CD1c-positive myeloid dendritic cell (primary cell): ENCODE data around the gene GRM3.

Source experiments
- DNase-seq: peaks from one replicate; pipeline ENCODE4 v3.0.0-alpha.2; 2016; ENCODE audit errors: extremely low spot score

Gene GRM3

DNA sequence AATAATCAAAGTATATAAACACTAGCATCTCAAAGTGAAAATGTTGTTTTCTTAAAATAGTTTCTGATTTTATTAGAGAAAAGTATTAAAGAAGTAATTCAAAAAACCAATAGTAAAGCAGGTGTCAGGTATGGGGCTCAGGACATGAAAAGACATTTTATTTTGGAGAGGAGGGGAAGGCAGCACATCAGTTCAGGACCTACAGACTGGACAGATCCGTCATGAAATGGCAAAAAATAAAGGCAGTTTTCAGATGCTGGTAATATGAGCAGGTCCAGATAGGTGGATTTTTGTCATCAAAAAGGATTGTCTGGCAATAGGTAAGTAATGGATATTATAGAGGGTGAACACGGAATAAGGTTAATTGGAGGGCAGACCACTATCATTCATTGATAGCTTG is 49.0 kb downstream of the GRM3 start:
- no peak for DNase-seq

DNA sequence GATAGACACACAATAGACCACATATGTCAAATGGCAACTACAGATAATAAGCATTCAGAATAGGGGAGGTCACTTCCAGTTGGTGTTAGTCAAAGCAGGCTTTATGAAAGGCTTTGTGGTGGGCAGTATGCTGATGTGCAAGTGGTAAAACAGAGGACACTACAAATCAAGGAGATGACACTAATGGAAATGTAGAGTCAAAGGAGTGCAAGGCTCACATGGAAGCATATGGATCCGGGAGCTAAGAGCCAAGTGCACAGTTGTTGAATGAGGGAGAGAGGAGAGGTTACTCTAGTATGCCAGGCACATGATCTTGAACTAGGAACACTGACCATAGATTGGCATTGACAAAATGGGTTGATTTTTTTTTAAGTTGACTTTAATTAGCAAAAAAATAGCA is 62.7 kb downstream of the GRM3 start:
- DNase-seq: no peak

DNA sequence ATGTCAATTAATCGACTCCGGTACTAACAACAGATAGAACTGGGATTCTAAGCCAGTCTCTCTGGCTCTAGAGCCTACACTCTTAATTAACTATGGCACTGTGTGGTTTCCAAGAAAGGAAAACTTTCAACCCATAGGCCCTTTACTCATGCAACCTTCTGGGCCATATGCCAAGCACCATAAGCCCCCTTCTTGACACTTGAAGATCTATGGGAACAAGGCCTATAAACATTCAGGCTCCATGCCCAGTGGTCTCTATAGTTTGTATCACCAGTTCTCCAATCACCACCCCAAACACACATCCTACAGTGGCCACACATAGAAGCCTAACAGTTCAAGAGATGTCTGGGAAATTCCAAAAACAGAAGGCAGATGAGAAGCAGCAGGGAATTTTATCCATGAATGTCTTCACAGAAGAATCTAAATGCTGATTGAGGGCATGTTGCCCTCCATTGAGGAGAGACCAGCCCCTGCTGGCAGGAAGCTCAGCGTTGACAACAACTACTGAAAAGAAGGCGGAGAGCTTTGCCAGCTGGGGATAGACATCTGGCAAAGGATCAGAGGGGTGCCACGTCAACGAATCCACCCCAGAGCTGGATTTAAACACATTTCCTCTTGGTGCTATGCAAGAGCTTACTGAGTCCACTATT is 64.4 kb downstream of the GRM3 start:
- DNase-seq: no peak

DNA sequence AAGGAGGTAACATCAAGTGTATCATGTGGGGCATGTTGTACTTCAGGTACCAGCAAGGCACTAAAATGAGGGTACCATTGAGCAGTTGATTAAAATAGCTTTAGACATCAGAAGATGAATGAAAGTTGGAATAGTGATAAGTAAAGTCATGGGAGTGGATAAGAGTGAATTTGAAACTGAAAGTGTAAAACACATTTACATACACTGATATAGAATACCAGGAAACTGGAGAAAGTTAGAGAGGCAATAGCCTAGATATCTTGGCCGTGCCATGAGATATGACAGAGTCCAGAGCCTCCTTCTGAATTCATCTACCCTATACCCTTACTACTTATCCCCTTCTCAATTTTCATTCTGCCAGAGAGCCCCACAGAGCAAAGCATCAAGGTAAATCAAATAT is 76.6 kb downstream of the GRM3 start:
- no peak for DNase-seq

DNA sequence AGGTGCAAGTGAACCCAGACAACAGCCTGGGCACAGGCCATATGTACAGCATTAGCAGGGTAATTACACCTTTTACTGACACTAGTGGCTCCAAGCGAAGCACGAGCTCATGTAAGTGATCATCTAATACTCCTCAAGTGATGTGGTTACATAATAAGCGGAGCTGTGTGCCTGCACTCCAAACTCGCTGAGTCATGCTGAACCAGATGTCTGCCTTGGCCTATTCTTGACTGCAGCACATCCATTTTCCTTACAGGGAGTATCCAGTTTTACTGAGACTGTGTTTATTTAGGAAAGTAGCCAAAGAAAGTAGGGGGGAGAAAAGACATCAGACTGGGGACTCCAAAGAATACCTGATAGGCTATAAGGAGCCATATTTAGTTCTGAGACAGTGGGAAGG is 90.1 kb downstream of the GRM3 start:
- DNase-seq: no peak

DNA sequence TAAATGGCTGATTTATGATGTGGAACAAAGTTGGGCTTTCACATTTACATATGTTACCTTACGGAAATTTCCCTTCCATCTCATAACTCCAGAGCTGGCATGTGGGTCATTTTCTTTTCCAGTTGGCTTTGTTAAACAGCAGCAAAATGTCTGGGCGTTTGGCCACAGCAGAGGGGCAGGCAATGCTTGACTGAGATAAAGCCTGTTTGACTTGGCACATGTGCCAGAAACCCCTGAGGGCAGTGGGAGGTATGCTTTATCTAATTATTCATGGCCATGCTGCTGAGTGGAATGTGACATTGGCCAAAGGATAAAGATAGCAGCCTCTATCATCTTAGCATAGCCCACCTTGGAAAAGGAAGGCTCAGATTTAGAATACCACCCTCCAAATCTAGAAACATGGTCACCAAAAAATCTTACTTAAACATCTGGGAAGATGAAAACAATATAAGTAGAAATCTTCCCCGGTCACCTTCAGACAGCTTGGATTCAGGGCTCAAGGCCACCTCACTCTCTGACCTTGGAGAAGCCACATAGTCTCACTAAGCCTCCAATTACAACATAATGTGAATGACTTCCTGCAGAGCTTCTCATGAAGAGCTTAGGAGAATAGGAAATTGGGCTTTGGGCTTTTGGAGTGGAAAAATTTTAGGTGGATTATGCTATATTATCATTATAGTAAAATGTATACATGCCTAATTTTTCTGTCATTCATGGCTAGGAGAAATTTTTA is 101.5 kb downstream of the GRM3 start:
- DNase-seq: no peak

DNA sequence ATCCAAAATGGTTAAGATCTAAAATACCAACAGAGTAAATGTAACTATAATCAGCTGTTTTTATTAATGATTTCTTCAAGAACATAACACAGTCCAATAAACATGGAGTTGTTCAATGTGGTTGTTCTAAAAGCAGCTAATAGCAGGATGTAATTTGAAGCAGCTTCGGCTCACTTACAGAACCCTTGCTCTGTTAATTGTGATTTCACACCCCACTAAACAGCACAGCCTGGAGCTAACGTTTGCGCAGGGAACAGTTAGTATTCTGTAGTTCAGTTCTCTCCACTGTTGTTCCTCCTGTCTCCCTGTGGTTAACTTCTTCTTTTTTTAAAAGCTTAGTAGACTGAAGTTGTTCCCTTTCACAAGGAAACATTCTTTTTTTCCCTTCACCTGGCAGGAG is 104.0 kb downstream of the GRM3 start:
- no peak for DNase-seq

DNA sequence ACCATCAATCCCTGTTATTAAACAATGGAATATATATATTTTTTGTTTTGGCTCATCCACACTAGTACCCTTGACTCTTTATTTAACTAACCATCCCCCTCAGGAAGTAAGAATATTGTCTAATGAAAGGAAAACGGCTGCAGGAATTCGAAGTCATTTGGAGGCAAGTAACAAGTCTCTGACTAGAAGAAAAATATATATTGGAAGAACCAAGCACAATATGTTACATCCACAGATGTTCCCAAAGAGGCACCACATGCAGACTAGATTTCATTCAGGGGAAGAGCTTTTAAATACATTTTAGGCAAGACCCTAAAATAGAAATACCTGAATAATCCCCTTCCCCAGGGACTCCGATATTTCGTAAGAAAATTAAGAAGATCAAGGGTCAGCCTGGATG is 104.5 kb downstream of the GRM3 start:
- no peak for DNase-seq

DNA sequence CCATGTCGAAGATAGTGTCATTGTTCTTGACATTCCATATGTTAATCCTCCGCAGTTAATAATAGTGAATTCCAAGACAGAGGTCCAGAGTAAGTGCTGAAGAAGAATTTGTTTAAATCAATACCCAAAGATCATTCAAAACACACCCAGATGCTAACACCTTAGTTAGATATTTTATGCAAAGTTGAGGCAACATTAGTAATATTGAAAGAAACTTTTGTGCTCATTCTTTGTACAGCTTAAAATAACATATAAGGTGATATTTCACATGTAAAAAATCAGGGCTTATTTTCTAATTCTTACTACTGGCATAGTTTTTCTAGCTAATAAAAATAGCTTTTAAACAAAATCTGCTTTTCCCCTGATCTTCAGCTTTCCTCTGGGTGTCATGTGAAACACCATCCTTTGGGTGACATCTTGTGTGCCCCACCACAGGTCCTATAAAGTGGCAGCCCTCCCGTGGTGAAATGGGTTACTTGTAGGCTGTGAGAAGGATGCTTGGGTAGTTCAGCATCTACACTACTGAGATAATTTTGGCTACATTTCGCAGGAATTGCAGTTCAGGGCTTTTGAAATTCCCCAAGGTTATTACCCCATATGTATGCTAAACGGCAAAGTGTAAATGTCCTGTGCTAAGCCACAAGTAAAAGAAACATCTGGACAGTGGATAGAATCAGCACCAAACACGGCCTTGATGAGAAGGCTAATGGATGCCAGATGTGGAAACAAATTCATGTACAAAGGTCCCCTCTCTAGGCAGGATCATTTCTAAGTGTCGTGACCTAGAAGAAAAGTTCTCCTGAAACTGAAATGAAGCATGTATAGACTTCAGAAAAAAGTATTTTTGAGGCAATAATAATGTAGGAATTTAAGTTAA is 105.4 kb downstream of the GRM3 start:
- no peak for DNase-seq

DNA sequence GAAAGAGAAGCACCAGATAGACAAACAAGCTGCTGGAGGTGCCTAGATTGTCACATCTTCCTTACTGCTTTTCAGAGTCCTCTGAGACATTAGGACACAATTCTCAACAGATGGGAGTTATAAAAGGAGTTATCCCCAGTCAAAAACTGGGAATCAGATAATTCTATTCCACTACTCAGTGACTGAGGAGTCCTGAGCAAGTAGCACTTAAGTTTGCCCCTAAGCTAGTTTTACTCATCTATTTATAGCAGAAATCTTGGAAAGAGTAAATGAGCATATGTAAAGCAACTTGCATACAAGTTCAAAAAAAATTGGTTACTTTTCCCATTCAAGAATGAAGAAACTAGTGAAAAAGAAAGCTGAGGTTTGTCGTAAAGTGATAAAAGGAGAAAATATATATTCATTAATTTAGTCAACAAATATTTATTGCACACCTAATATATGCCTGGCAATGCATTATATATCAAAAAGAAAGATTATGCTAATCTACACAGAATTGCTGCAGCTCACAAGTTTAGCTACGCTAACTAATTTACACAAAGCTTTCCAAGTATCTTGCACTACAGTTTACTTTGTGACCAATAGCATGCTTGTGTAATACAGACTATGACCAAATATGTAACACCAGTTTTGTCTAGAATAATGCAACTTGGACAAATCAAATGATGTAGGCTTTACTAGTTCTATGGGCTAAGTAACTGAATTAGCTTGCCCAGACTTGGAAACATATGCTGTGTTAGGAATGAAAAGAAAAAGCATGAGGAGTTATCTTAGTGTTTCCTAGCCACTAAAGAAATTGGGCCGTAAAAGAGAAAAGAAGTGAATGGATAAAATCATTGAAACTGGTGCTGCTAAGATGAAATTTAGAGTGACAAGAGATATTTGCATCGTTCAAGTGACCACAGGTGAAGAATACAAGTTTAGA is 106.3 kb downstream of the GRM3 start:
- no peak for DNase-seq

DNA sequence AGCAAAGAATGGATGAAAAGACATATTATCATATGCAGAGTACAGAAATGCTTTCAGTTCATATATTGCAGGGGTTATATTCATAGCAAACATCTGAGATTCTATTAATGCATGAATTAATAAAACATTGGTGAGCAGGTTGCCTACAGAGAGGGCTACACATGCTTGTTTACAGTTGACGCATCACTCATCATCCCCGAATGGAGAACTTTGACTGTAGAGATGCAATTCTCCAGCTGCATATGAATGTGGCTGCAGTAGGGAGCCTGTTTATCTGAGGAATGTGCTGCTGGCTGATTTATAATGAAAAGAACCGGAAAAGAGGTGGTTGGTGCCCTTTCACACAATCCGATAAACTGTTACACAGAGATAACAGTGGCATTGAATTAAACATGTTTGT is 116.5 kb downstream of the GRM3 start:
- no peak for DNase-seq

DNA sequence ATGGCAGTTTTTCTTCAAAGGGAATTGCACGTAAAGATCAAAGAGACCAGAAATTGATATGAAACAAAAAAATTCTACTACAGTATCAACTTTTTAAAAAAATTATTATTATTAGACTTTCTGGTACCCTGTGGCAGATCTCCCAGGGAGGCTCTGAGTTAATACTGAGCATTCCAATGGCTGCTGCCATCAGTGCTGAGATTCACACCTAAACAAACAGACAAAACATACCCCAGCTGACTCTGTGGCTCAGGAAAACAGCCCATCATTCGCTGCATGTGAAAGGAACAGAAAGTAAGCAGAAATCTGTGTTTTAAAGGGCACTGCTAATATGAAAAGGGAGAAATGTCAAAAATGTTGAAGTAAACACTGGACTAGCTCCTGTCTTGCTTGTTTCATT is 118.4 kb downstream of the GRM3 start:
- DNase-seq: no peak

DNA sequence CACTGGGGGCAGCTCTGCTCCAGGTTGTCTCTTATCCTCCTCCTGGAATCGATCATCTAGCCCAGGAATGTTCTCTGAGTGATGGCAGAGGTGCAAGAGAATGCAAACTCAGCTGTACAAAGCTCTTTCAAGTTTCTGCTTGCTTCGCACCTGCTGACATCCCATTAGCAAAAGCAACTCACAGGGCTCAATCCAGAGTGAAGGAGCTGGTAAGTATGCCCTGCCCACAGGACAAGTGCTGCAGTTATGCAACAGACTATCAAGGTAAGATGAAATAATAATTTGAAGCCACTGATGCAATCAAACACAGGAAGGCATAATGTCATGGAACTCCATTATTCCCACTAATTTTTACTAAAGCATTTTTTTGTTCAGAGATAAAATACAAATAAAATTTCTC is 122.2 kb downstream of the GRM3 start:
- DNase-seq: no peak

DNA sequence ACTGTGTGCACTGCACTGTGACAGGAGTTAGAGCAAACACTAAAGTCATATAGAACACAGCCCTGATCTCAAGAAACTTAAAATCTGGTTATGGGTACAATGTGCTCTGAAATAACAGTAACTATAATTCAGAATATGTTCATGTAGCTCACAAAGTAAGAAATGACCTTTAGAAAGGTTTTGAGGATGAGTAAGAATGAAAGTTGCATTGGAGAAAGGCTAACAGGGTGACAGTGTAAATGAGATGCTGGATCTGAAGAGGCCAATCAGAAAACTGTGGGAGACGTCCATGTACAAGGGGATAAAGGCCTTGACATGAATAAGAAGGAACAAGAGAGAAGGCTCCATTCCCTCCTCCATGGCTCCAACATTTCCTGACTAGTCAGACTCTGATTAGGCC is 124.7 kb downstream of the GRM3 start:
- no peak for DNase-seq

DNA sequence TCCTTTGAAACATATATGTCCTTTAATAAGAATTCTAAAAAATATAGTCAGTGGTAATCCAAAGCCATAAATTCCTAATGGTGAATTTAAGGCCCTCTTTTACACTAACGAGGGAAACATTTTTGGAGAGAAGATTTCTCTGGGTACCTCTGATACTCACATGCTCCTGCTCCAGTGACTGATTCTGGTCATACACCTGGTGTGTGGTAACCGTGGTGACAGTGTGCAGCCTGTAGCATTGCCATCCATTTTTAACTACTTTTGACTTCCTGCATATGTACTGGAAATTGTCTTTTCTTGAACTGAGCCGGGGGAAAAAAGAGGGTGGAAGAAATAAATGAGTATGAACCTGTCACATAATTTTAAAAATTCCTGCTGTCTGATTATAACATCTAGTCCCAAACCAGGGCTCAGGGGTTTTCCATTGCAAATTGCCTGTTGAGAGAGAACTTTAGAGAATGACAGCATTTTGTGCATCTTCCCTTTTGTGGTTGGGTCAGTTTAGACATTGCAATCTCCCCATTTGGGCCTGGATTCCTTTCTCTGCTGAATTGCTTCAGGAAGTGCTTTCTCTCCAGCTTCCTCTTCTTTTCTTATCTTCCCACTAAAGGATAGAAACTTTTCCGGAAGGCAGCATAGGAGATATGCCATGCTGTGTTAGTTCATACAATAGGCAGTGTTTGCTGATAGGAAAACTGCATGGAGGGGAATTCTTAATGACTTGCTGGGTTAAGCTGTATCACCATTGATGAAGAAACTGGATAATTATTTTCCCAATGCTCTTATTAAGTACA is 125.5 kb downstream of the GRM3 start:
- no peak for DNase-seq

DNA sequence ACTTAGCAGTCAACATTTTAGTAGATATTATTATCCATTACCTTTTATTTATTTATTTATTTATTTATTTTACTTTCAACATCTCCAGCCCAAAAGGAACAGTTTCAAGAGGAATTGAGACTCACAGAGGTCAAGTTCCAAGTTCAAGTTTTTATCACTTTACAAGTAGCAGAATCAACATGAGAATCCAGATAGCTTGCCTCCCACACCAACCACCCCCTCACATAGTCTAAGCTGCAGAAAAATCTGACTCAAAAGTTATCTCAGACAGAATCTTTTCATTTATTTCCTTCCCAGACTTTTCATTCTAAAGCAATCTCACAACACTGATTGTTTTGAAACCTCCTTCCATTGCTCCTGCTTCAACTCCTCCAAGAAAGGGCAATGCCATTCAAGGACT is 129.6 kb downstream of the GRM3 start:
- no peak for DNase-seq

DNA sequence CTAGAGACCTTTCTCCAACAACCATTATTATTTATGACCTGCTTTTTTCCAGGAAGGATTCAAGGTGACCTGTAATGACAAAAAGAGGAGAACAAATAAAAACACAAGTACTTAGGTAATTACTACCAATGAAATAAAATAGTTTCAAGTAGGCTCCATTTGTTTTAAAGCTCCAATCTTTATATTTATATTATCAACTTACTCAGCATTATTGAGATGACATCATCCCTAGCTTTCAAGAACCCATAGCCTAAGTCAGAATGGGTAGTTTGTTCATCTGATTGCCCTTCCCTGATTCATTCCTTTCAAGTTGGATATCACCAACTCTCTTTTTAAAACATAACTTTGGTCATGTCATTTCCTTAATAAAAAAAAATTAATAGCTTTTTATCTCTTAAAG is 131.5 kb downstream of the GRM3 start:
- DNase-seq: no peak

DNA sequence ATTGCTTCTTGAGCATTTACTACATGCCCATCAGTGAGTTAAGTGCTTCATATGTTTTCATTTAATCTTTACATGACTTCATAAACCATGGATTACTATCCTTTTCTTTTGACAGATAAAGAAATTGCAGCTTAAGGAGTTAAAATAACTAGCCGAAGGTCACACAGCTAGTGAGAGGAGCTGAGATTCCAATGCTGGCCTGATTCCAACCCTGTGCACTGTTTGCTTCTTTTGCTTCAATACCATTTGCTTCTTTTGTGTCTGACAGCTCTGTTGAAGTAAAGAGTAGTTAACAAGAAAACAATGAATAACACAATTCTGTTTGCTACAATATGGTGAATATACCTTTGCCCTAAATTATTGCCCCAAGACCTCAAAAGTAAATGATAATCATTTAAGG is 132.4 kb downstream of the GRM3 start:
- no peak for DNase-seq

DNA sequence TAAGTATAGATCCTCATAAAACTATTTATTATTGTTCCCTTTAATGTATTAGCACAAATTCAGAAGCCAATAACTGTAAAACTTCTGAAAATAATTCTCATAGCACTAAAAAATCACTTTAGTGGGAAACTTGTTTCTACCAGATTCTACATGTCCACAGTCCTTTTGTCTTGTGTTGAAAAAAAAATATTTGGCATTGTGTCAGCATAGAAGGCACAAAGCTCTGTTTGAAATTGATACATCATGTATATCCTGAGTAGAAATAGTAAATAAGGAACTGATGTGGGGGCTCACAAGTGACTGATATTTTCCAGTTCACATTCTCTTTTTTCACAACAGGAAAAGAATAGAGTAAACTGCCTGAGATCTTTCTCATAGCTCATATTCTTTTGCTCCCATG is 134.6 kb downstream of the GRM3 start:
- DNase-seq: no peak

DNA sequence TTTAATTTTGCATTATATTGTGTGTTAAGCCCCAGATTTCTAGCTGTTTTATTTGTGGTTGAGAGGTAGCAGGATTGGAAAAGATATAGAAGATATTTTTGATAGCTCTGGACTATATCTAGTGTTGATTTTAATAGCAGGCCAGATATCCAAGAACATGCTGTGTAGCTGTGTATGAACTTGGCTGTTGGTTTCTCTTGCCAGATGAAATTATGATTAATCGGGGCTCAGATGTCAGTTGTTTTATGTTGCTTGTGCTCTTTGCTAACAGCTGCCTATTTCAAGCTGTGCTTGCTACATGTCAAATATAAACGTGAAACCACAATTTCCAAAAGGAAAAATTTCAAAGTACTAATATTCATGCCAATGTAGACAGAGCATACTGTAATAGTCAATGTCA is 141.1 kb downstream of the GRM3 start:
- no peak for DNase-seq

DNA sequence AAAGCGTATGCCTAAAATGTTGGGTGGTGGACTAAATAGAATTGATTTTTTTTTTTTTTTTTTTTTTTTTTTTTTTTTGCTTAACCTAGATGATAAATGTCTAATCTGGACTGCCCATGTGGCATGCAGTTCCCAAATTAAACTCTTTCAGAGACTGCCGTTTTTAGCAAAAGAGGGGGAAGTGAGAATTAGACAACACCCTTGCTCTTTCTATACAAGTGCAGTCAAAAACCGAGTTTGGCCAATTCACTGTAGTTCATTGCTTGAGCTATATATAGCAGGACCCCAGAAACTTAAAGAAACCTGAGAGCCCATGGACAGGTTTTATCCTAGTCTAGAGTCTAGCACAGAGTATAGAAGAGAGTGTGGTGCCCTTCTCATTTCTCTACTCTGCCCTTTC is 141.9 kb downstream of the GRM3 start:
- DNase-seq: no peak
